Activated T-cell treated with anti-CD3 and anti-CD28 coated beads, Interleukin-2, amount 50 U/mL, for 48 hours (primary cell): Measurements from ENCODE around the gene DAD1.
A peak's percentile ranks its signal among the peaks of the same experiment; 100 is the strongest.
"Not testable (repeated sequence)": the region's sequence is repeated elsewhere in the genome, so short reads cannot be mapped to it uniquely, and the experiment has no call there.

Experiments
- DNase-seq, 2 experiments: peaks; one replicate each; pipeline ENCODE4 v3.0.0-alpha.2; 2020

Gene DAD1

GRCh38 chr14:22589096-22589839 is at the start of gene DAD1:
DAD1 (minus strand) TSS chr14:22589224; CDS start chr14:22589157, 67 bp downstream.
- peak; percentile 100 for DNase-seq

- not testable (repeated sequence) for DNase-seq
Measured at GRCh38 chr14:22635980-22636379, 47.0 kb upstream of the DAD1 start.

GRCh38 chr14:22634233-22634900 is 45.3 kb upstream of the DAD1 start:
- DNase-seq, result no peak

GRCh38 chr14:22630486-22630885 is 41.5 kb upstream of the DAD1 start:
- no peak for DNase-seq

- no peak for DNase-seq
Measured at GRCh38 chr14:22630066-22630465, 41.0 kb upstream of the DAD1 start.

- DNase-seq, result no peak
Measured at GRCh38 chr14:22629361-22629760, 40.3 kb upstream of the DAD1 start.

GRCh38 chr14:22627506-22628263 is 38.7 kb upstream of the DAD1 start:
- no peak for DNase-seq

- no peak for DNase-seq
Measured at GRCh38 chr14:22626590-22626989, 37.6 kb upstream of the DAD1 start.

GRCh38 chr14:22623047-22623446 is 34.0 kb upstream of the DAD1 start:
- no peak for DNase-seq

GRCh38 chr14:22622255-22622654 is 33.2 kb upstream of the DAD1 start:
- no peak for DNase-seq

- DNase-seq, result not testable (repeated sequence)
Measured at GRCh38 chr14:22615765-22616164, 26.7 kb upstream of the DAD1 start.

- DNase-seq, result no peak
Measured at GRCh38 chr14:22614240-22614799, 25.3 kb upstream of the DAD1 start.

GRCh38 chr14:22613736-22614239 is 24.8 kb upstream of the DAD1 start:
- DNase-seq, result no peak

- DNase-seq, result no peak
Measured at GRCh38 chr14:22613106-22613695, 24.2 kb upstream of the DAD1 start.

- DNase-seq, result no peak
Measured at GRCh38 chr14:22610931-22611330, 21.9 kb upstream of the DAD1 start.

GRCh38 chr14:22607291-22607690 is 18.3 kb upstream of the DAD1 start:
- DNase-seq, result no peak

GRCh38 chr14:22606380-22606779 is 17.4 kb upstream of the DAD1 start:
- no peak for DNase-seq

GRCh38 chr14:22602862-22603261 is 13.8 kb upstream of the DAD1 start:
- DNase-seq, result no peak

- no peak for DNase-seq
Measured at GRCh38 chr14:22601996-22602395, 13.0 kb upstream of the DAD1 start.

- no peak for DNase-seq
Measured at GRCh38 chr14:22601456-22601855, 12.4 kb upstream of the DAD1 start.

- no peak for DNase-seq
Measured at GRCh38 chr14:22600027-22600426, 11.0 kb upstream of the DAD1 start.

GRCh38 chr14:22599349-22599748 is 10.3 kb upstream of the DAD1 start:
- no peak for DNase-seq

- DNase-seq, result peak; percentile 41 to 53
Measured at GRCh38 chr14:22598896-22599244, 9.8 kb upstream of the DAD1 start.
